GM13977 (cell line): ENCODE measurements around the gene PNKD.

Experiments used
- DNase-seq: peaks from one replicate; pipeline ENCODE4 v3.0.0; 2012; ENCODE audit warnings: low spot score
- in situ Hi-C: fragments of 300-500 bp; cut with MboI; formaldehyde crosslinking; loops from one replicate; pipeline ENCODE4 v1.12.0; 2022; ENCODE audit warnings: low sequenced_read_pairs, low pct_unique_long_range_greater_than_20kb, mixed read lengths, inconsistent platforms; ENCODE audit not compliant: unreplicated experiment
- TF ChIP-seq, protein P1 (sequence below): IDR thresholded peaks from 2 replicates; pipeline ENCODE4 v1.5.1; 2012; ENCODE audit warnings: mild to moderate bottlenecking, control low read depth; ENCODE audit not compliant: insufficient read depth; ENCODE audit errors: extremely low read depth, missing control alignments

Gene PNKD

DNA sequence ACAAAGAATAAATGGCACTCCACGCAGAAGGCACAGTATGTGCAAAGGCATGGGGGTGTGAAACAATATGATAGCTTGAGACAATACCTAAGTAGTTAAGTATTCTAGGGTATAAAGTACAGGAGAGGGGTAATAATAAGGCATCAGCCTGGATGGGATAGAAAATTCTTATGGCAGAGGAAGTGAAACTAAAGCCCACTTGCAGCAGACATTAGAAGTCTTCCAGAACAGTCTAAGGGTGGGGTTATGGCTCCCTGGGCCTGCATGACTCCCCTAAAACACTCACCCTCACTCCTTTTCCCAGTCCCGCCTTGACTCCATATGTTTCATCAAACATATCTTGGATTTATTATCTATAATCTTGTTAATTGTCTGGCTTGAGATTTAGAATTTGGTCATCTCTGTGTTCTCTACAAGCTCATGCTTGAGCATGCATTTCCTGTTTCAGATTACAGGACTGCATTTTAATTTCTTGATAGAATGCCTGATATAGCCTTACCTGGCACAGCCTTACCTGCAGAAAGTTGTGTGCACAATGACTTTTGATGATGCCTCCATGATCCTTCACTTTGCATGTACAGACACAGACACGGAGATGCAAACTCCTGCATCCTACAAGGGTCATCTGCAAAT is 50.5 kb downstream of the PNKD start:
- DNase-seq, result no peak
- in situ Hi-C loops, result no loop called here
- TF ChIP-seq, protein P1, sequence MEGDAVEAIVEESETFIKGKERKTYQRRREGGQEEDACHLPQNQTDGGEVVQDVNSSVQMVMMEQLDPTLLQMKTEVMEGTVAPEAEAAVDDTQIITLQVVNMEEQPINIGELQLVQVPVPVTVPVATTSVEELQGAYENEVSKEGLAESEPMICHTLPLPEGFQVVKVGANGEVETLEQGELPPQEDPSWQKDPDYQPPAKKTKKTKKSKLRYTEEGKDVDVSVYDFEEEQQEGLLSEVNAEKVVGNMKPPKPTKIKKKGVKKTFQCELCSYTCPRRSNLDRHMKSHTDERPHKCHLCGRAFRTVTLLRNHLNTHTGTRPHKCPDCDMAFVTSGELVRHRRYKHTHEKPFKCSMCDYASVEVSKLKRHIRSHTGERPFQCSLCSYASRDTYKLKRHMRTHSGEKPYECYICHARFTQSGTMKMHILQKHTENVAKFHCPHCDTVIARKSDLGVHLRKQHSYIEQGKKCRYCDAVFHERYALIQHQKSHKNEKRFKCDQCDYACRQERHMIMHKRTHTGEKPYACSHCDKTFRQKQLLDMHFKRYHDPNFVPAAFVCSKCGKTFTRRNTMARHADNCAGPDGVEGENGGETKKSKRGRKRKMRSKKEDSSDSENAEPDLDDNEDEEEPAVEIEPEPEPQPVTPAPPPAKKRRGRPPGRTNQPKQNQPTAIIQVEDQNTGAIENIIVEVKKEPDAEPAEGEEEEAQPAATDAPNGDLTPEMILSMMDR, result no peak

DNA sequence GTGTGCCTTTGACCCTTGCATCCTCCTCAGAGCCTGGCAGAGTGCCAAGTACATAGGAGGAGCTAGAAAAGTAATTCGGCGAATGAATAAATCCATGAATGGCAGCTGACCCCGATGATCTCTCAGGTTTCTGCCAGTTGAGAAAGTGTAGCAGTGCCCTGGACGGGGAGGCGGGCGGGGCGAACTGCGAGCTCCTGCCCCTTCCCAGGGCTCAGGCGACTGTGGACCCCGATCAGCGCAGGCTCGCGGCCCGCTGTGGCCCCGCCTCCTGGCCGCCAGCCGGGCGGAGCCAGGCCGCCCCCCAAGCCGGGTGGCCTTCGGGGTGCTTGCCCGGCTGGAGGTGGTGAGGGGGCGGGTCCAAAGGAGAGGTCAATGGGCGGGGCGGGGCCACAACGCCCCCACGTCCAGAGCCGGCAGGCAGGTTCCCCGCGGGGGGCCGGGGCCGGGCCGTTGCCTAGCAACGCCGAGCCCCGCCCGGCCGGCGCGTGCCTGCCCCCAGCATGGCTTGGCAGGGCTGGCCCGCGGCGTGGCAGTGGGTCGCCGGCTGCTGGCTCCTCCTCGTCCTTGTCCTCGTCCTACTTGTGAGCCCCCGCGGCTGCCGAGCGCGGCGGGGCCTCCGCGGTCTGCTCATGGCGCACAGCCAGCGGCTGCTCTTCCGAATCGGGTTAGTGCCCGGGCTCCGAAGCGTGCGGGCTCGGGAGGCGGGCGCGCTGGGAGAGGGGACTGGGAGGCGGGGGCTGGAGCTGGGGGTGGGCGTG is 52.6 kb downstream of the PNKD start:
- in situ Hi-C loops, result no loop called here
- TF ChIP-seq, protein P1, result no peak
- peak; percentile 97 for DNase-seq

DNA sequence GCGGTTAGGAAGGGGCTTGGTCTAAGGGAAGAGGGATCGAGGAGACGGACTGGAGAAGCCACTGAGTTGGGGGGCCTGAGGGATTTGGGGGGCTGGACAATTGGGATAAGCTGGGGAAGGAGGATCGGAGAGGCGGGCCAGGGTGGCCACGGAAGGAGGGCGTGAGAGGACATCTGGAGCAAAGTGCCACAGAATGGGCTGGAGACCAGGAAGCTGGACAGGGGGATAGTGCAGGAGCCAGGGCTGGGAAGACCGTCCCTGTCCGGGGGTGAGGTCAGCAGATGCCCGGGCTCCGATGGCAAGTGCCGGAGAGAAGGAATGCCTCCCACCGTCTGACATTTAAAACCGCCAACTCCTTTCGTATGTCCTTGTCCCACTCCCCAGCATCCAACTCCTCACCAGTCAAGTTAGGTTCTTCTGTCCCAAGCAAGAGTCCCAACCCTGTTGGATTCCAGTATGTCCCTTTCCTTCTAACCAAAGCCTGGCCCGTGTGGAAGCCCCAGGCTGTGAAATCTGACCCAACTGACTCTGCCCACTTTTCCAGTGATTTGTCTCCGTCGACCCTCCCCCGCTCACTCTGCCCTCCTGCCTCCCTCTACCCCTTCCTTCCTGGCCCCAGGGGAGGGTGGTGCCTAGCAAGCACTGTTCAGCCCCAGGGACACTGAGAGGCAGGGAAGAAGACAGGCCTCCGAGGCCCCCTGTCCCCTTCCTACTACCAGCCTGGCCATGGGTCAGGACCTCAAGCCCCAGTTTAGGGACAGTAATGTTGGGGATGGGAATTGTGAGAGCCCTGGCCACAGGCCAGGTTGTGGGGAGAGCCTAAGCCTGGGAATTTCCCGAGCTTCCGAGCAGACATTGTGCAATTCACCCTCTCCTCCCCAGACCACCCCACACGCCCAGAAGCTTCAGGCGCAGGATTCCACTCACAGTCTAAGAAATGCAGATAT is 53.5 kb downstream of the PNKD start:
- DNase-seq, result peak; percentile 9
- TF ChIP-seq, protein P1, result no peak
- in situ Hi-C loops, result no loop called here

DNA sequence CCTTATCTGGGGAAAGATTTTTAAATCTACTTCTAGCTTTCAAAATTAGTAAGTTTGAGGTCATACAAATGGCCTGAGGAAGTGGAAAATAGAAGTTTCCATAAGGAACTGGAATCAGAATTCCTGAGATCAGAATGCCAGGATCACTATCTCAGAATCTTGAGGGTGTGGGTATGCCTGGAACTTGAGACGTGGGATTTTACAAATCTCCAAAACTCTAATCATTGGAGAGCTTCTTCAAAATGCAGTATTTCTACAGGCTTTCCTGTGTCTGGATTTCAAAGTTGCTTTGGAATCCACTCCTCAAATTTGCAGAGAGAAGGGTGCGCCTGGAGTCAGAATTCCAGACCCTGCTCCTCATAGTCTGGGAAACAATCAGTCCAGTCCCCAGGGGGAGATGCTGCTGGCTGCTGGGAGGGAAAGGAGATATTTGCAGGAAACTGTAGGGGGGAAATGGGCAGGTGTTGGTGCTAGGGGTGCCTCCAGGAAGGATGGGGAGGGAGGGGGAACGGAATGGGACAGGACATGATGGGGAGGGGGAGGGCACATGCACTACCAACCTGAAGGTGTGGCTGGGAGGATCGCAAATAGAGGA is 55.3 kb downstream of the PNKD start:
- TF ChIP-seq, protein P1, result no peak
- in situ Hi-C loops, result no loop called here
- DNase-seq, result no peak

DNA sequence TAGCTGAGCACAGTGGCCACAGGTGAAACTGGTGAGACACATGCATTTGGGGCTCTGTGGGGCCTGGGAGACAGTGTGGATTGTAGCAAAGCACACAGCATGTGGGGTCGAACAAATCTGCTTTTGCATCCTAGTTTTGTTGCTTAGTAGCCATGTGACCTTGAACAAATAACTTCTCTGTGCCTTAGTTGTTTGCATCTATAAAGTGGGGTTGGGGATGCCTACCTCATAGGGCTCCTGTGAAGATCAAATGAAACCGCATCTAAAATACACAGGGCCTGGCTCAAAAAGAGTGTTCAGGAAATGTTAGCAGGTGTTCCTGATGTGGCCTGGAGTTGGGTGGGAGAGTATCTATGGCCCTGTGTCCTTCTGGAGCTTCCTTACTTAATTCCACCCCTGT is 56.0 kb downstream of the PNKD start:
- TF ChIP-seq, protein P1, result no peak
- DNase-seq, result no peak
- in situ Hi-C loops, result no loop called here
